Measurements from ENCODE around the gene NXPH4.

Gene NXPH4

GRCh38 chr12:57204454-57204853 is 12.1 kb upstream of the NXPH4 start:
- no peak for DNase-seq

- no peak for DNase-seq
Observed at GRCh38 chr12:57205186-57205585, 11.4 kb upstream of the NXPH4 start.

- DNase-seq: no peak
Observed at GRCh38 chr12:57205931-57206330, 10.7 kb upstream of the NXPH4 start.

- no peak for DNase-seq
Observed at GRCh38 chr12:57207731-57208630, 8.6 kb upstream of the NXPH4 start.

GRCh38 chr12:57208631-57209282 is 7.8 kb upstream of the NXPH4 start:
- DNase-seq: no peak

GRCh38 chr12:57209916-57210315 is 6.7 kb upstream of the NXPH4 start:
- DNase-seq: no peak

GRCh38 chr12:57210461-57210860 is 6.1 kb upstream of the NXPH4 start:
- DNase-seq: no peak

- no peak for DNase-seq
Observed at GRCh38 chr12:57210926-57211692, 5.5 kb upstream of the NXPH4 start.

GRCh38 chr12:57211791-57212700 is 4.5 kb upstream of the NXPH4 start:
- no peak for DNase-seq

- DNase-seq: no peak
Observed at GRCh38 chr12:57212701-57213057, 3.9 kb upstream of the NXPH4 start.

- peak; percentile 46 to 49 for DNase-seq
Observed at GRCh38 chr12:57213058-57213715, 3.4 kb upstream of the NXPH4 start.

- DNase-seq: no peak
Observed at GRCh38 chr12:57213763-57214397, 2.7 kb upstream of the NXPH4 start.

- peak; percentile 9 to 78 for DNase-seq
Observed at GRCh38 chr12:57214398-57214781, 2.2 kb upstream of the NXPH4 start.

- no peak for DNase-seq
Observed at GRCh38 chr12:57215065-57215464, 1.5 kb upstream of the NXPH4 start.

GRCh38 chr12:57215668-57216013 is 953 bp upstream of the NXPH4 start:
- no peak for DNase-seq

- DNase-seq: no peak
Observed at GRCh38 chr12:57216921-57217879, 606 bp downstream of the NXPH4 start.

GRCh38 chr12:57218030-57218853 is 1.6 kb downstream of the NXPH4 start:
- no peak for DNase-seq

GRCh38 chr12:57219205-57219992 is 2.8 kb downstream of the NXPH4 start:
- no peak for DNase-seq
